Thoracic aorta (tissue), 2 donors: Measurements from ENCODE around the gene HOMEZ. TPM values are rescaled to one million over a fixed set of nuclear protein-coding genes. Genes with fewer than 3 reads are reported as not detected.
"Not testable (repeated sequence)": the region's sequence is repeated elsewhere in the genome, so short reads cannot be mapped to it uniquely, and the experiment has no call there.

ENCODE experiments used
- ATAC-seq: fragments of 150-250 bp; one replicate; pipeline ENCODE4 v1.8.0; 2017; ENCODE audit warnings: low read depth; ENCODE audit not compliant: insufficient number of reproducible peaks, low FRiP score
- DNase-seq: peaks from one replicate; pipeline ENCODE4 v3.0.0-alpha.2; 2020; ENCODE audit warnings: low spot score
- H3K27ac ChIP-seq, 2 donors: fragments of 200-600 bp; sonication (generic); 1 replicate in 1 of 2; 2 replicates in 1 of 2; pipeline ENCODE4 v1.5.1; 2016; ENCODE audit warnings: mild to moderate bottlenecking in 2 of 2, moderate library complexity in 2 of 2
- H3K27me3 ChIP-seq: fragments of 200-600 bp; sonication (generic); replicated peaks from 2 replicates; pipeline ENCODE4 v1.6.0; 2016; ENCODE audit warnings: mild to moderate bottlenecking; ENCODE audit not compliant: insufficient read depth
- H3K36me3 ChIP-seq: fragments of 200-600 bp; sonication (generic); one replicate; pipeline ENCODE4 v1.5.1; 2016
- H3K4me1 ChIP-seq, 2 donors: fragments of 200-600 bp; sonication (generic); 1 replicate in 1 of 2; 2 replicates in 1 of 2; pipeline versions ENCODE4 v1.5.1 to v1.6.0; 2016; ENCODE audit warnings: low read depth in 2 of 2, mild to moderate bottlenecking in 1 of 2; ENCODE audit not compliant: control insufficient read depth in 1 of 2
- H3K4me3 ChIP-seq: fragments of 200-600 bp; sonication (generic); 2 replicates; pipeline ENCODE4 v1.5.1; 2016; ENCODE audit warnings: mild to moderate bottlenecking
- H3K9me3 ChIP-seq: fragments of 200-600 bp; sonication (generic); 2 replicates; pipeline ENCODE4 v1.5.1; 2016
- total RNA-seq, 2 donors: library from RNA; depleted of rRNA; stranded (reverse); fragments of >200 nt; gene quantifications; one replicate each; pipeline versions ENCODE4 v1.1.0 to v1.2.3, GENCODE V29; 2016
- TF ChIP-seq, protein P1 (sequence below): fragments of 200-600 bp; sonication (generic); IDR thresholded peaks from one replicate; pipeline ENCODE4 v1.5.1; 2019; ENCODE audit warnings: antibody characterized with exemption

HOMEZ gene
- total RNA-seq, 2 donors from 2014 or later, result 4.6 to 6.2 TPM

DNA sequence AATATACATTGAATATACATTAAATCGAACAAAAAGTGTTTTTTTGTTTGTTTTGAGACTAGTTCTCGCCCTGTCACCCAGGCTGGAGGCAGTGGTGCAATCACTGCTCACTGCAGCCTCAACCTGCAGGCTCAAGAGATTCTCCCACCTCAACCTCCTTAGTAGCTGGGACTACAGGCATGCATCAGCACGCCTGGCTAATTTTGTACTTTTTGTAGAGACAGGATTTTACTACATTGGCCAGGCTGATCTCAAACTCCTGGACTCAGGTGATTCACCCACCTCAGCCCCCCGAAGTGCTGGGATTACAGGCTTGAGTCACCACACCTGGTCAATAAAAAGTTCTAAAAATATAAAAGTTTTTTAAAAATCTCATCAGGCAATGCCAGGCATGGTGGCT, 58.4 kb downstream of the HOMEZ start:
- H3K4me3 ChIP-seq, result no peak overlapping the region
- H3K27ac ChIP-seq, result no peak overlapping the region
- TF ChIP-seq, protein P1, sequence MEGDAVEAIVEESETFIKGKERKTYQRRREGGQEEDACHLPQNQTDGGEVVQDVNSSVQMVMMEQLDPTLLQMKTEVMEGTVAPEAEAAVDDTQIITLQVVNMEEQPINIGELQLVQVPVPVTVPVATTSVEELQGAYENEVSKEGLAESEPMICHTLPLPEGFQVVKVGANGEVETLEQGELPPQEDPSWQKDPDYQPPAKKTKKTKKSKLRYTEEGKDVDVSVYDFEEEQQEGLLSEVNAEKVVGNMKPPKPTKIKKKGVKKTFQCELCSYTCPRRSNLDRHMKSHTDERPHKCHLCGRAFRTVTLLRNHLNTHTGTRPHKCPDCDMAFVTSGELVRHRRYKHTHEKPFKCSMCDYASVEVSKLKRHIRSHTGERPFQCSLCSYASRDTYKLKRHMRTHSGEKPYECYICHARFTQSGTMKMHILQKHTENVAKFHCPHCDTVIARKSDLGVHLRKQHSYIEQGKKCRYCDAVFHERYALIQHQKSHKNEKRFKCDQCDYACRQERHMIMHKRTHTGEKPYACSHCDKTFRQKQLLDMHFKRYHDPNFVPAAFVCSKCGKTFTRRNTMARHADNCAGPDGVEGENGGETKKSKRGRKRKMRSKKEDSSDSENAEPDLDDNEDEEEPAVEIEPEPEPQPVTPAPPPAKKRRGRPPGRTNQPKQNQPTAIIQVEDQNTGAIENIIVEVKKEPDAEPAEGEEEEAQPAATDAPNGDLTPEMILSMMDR, result no peak
- H3K36me3 ChIP-seq, result no peaks in the 10 kb centered on the region
- DNase-seq, result no peak
- no peaks in the 10 kb centered on the region for H3K27me3 ChIP-seq
- no peak for ATAC-seq
- H3K9me3 ChIP-seq, result no peaks in the 10 kb centered on the region
- no peaks in the 10 kb centered on the region for H3K4me1 ChIP-seq

DNA sequence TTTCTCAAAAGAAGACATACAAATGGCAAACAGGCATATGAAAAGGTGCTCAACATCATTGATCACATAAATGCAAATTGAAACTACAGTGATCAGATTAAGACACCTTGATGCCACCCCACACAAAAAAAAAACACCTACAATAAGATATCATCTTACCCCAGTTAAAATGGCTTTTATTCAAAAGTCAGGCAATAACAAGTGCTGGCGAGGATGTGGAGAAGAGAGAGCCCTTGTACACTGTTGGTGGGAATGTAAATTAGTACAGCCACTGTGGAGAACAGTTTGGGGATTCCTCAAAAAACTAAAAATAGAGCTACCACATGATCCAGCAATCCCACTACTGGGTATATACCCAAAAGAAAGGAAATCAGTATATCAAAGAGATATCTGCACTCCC, 61.0 kb downstream of the HOMEZ start:
- not testable (repeated sequence) for H3K27me3 ChIP-seq, ATAC-seq, H3K4me1 ChIP-seq, H3K9me3 ChIP-seq, H3K27ac ChIP-seq, DNase-seq, H3K36me3 ChIP-seq, H3K4me3 ChIP-seq

Other genes starting within 250 kb of the HOMEZ start
- not detected for gene PSMB11, start 243.9 kb downstream of the HOMEZ start, total RNA-seq
- gene CDH24, start 228.6 kb downstream of the HOMEZ start, total RNA-seq, result 1 to 10 TPM; 1.1 to 6.2 TPM
- 100 to 1,000 TPM; 117 to 154 TPM for gene ACIN1, start 191.0 kb downstream of the HOMEZ start, total RNA-seq
- gene C14orf119, start 190.6 kb downstream of the HOMEZ start, total RNA-seq, result 10 to 100 TPM; 18.0 to 18.4 TPM
- gene CIROP, start 181.1 kb downstream of the HOMEZ start, total RNA-seq, result 1 to 10 TPM in 1 of 2 donors, not detected in 1; 1.1 TPM
- gene CEBPE, start 166.9 kb downstream of the HOMEZ start, total RNA-seq, result not detected
- gene SLC7A8, start 102.5 kb downstream of the HOMEZ start, total RNA-seq, result 10 to 100 TPM; 18.4 to 28.0 TPM
- not detected for gene RNF212B, start 48.2 kb downstream of the HOMEZ start, total RNA-seq
- gene PPP1R3E, start 16.7 kb upstream of the HOMEZ start, total RNA-seq, result 1 to 10 TPM; 8.7 TPM
- gene BCL2L2, start 20.7 kb upstream of the HOMEZ start, total RNA-seq, result 10 to 100 TPM; 50.6 to 74.4 TPM
- gene PABPN1, start 35.3 kb upstream of the HOMEZ start, total RNA-seq, result 10 to 100 TPM; 44.8 to 54.9 TPM
- gene SLC22A17, start 66.8 kb upstream of the HOMEZ start, total RNA-seq, result 10 to 100 TPM; 55.1 to 72.3 TPM
- gene EFS, start 79.0 kb upstream of the HOMEZ start, total RNA-seq, result 10 to 100 TPM; 23.3 to 38.2 TPM
- not detected for gene IL25, start 86.7 kb upstream of the HOMEZ start, total RNA-seq
- gene CMTM5, start 90.9 kb upstream of the HOMEZ start, total RNA-seq, result 1 to 10 TPM in 1 of 2 donors, not detected in 1; 2.6 TPM
- gene MYH6, start 122.1 kb upstream of the HOMEZ start, total RNA-seq, result not detected
- gene MYH7, start 149.5 kb upstream of the HOMEZ start, total RNA-seq, result under 1 TPM in 1 of 2 donors, not detected in 1; 0.81 TPM
- 10 to 100 TPM; 29.1 to 46.3 TPM for gene NGDN, start 183.6 kb upstream of the HOMEZ start, total RNA-seq